Calu3 (cell line): ENCODE results near the gene CFAP90. TPM values are rescaled to one million over a fixed set of nuclear protein-coding genes. Genes with fewer than 3 reads are reported as not detected.

Source experiments
- BruUV-seq: library from RNA; stranded (reverse); fragments of 400-500 nt; replicated peaks from 2 replicates; lab custom pipeline; 2021; lab: Mats Ljungman, UMichigan
- CTCF ChIA-PET: fragments of 300-600 bp; sonication (Branson Sonifier 250); formaldehyde crosslinking; loops from one replicate; lab custom pipeline; 2022; ENCODE audit warnings: antibody characterized with exemption; lab: Charles Lee
- DNase-seq: peaks from one replicate; pipeline ENCODE4 v3.0.0; 2022
- H3K27ac Mint-ChIP-seq: one replicate; pipeline ENCODE4 v1.8.0; 2022; ENCODE audit warnings: mixed read lengths; ENCODE audit not compliant: unreplicated experiment
- H3K27me3 Mint-ChIP-seq: one replicate; pipeline ENCODE4 v1.8.0; 2022; ENCODE audit warnings: mixed read lengths; ENCODE audit not compliant: unreplicated experiment
- H3K36me3 Mint-ChIP-seq: one replicate; pipeline ENCODE4 v1.8.0; 2022; ENCODE audit warnings: mild to moderate bottlenecking, moderate library complexity, mixed read lengths; ENCODE audit not compliant: insufficient read depth, unreplicated experiment
- H3K4me1 Mint-ChIP-seq: one replicate; pipeline ENCODE4 v1.8.0; 2022; ENCODE audit warnings: mild to moderate bottlenecking, low read depth, mixed read lengths; ENCODE audit not compliant: unreplicated experiment
- H3K4me3 Mint-ChIP-seq: one replicate; pipeline ENCODE4 v1.8.0; 2022; ENCODE audit warnings: mild to moderate bottlenecking, low read depth, moderate library complexity, mixed read lengths; ENCODE audit not compliant: unreplicated experiment
- H3K9me3 Mint-ChIP-seq: one replicate; pipeline ENCODE4 v1.8.0; 2022; ENCODE audit warnings: low read depth, mixed read lengths; ENCODE audit not compliant: unreplicated experiment
- intact Hi-C: fragments of 100-400 bp; cut with micrococcal nuclease; formaldehyde crosslinking; loops from one replicate; pipeline ENCODE4 v1.10.0; 2022; ENCODE audit not compliant: unreplicated experiment
- total RNA-seq: library from RNA; stranded (reverse); gene quantifications from 2 replicates; pipeline ENCODE4 v1.2.3, GENCODE V29; 2022
- TF ChIP-seq, protein P1 (sequence below): fragments of 200-600 bp; IDR thresholded peaks from one replicate; pipeline ENCODE4 v1.8.0; 2022; ENCODE audit warnings: antibody characterized with exemption; ENCODE audit not compliant: unreplicated experiment

The CFAP90 gene
- total RNA-seq, 1 experiment from 2014 or later, result not detected

DNA sequence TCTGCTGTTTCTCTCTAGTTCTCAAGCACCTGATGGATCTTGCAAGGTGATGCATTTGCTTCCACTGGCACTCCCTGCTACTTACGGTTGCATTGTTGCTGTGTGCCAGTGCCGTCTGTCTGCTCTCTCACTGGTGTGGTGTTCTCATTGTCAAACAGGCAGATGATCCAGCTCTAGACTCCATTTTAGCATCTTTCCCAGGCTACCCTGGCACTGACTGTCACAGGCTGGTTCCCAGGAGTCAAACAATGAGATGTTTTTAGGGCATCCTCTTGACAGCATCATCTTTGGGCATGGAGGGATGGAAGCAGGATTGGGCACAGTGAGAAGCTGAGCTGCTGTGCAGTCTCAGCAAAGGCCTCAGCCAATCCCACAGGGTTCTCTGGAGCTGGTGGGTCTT, 30.9 kb upstream of the CFAP90 start:
- H3K27ac Mint-ChIP-seq, result no peak overlapping the region
- no peaks in the 10 kb centered on the region for H3K9me3 Mint-ChIP-seq
- no peak overlapping the region for H3K4me3 Mint-ChIP-seq
- DNase-seq, result no peak
- TF ChIP-seq, protein P1, sequence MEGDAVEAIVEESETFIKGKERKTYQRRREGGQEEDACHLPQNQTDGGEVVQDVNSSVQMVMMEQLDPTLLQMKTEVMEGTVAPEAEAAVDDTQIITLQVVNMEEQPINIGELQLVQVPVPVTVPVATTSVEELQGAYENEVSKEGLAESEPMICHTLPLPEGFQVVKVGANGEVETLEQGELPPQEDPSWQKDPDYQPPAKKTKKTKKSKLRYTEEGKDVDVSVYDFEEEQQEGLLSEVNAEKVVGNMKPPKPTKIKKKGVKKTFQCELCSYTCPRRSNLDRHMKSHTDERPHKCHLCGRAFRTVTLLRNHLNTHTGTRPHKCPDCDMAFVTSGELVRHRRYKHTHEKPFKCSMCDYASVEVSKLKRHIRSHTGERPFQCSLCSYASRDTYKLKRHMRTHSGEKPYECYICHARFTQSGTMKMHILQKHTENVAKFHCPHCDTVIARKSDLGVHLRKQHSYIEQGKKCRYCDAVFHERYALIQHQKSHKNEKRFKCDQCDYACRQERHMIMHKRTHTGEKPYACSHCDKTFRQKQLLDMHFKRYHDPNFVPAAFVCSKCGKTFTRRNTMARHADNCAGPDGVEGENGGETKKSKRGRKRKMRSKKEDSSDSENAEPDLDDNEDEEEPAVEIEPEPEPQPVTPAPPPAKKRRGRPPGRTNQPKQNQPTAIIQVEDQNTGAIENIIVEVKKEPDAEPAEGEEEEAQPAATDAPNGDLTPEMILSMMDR, result no peak
- peaks cover 34% of the 10 kb centered on the region for H3K36me3 Mint-ChIP-seq
- no peaks in the 10 kb centered on the region for H3K27me3 Mint-ChIP-seq
- CTCF ChIA-PET, result no interaction called here
- peaks cover 27% of the 10 kb centered on the region for H3K4me1 Mint-ChIP-seq
- BruUV-seq, result no TSS peak
- intact Hi-C loops, result no loop called here

DNA sequence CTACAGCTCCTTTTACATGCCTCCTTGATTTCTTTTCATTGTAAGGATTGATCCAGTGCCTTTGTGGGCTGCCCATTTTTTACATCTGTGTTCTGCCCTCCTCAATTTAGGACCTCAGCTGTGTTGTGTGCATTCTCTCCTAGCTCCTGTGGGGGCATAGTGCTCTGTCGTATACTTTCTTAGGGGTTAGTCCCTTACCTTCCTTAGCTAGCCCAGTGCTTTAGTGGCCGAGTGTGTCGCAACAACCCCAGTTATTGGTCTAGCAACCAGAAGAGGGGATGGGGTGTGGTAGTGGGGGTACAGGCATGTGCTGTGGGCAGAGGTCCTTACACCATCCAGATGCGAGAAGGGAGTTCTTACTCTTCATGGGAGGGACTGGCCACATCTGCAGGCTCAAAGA, 30.2 kb upstream of the CFAP90 start:
- Mint-ChIP-seq H3K36me3 (peaks cover 36% of the 10 kb centered on the region), H3K4me3 (no peak overlapping the region), H3K9me3 (no peaks in the 10 kb centered on the region), H3K4me1 (peaks cover 34% of the 10 kb centered on the region), H3K27ac (no peak overlapping the region), H3K27me3 (no peaks in the 10 kb centered on the region)
- intact Hi-C loops, result no loop called here
- DNase-seq, result no peak
- TF ChIP-seq, protein P1, result no peak
- no TSS peak for BruUV-seq
- CTCF ChIA-PET, result no interaction called here

DNA sequence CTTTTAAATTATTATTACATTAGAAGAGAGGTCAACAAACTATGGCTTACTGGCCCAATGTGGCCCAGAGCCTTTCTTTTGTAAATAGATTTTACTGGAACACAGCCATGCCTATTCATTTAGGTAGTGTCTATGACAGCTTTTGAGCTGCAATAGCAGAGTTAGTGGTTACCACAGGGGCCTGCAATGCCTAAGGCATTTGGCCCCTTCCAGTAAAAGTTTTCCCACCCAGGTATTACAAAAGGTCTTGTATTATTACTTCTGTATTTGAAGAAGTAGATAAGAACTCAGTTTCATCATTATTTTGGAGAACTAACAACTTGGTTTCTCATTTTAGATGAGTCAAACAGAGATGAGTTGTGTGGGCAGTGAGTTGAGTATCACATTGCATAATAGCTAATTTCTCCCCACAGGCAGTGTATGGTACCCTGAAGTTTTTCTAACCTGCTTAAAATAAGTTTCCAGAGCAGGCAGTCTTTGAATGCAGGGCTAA, 27.5 kb upstream of the CFAP90 start:
- no peaks in the 10 kb centered on the region for H3K9me3 Mint-ChIP-seq
- no TSS peak for BruUV-seq
- peaks cover 31% of the 10 kb centered on the region for H3K36me3 Mint-ChIP-seq
- DNase-seq, result no peak
- intact Hi-C loops, result no loop called here
- H3K4me3 Mint-ChIP-seq, result no peak overlapping the region
- no peak overlapping the region for H3K27ac Mint-ChIP-seq
- no peaks in the 10 kb centered on the region for H3K27me3 Mint-ChIP-seq
- TF ChIP-seq, protein P1, result no peak
- peaks cover 37% of the 10 kb centered on the region for H3K4me1 Mint-ChIP-seq
- CTCF ChIA-PET, result interaction anchor here (0.5 to 0.7 kb wide), 2 partner anchors 18 to 23 kb away, joined by 3 read pairs; no protein-coding TSS in a partner anchor

DNA sequence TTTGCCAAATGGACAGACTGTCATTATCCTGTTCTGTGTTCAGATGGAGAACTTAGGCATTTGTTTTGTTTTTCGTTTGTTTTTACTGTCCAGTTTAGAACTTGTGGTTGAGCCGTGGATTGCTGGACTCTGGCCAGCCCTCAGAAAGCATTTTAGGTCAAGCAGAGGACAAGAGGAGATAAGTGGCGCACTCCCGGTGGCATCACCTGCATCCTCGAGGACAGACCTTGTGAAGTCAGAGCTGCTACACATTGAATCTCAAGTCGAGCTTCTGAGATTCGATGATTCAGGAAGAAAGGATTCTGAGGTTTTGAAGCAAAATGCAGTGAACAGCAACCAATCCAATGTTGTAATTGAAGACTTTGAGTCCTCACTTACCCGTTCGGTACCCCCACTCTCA, 26.9 kb upstream of the CFAP90 start:
- TF ChIP-seq, protein P1, result no peak
- BruUV-seq, result no TSS peak
- Mint-ChIP-seq H3K27me3 (no peaks in the 10 kb centered on the region), H3K9me3 (no peaks in the 10 kb centered on the region), H3K27ac (no peak overlapping the region), H3K36me3 (peaks cover 31% of the 10 kb centered on the region), H3K4me1 (peaks cover 43% of the 10 kb centered on the region), H3K4me3 (no peak overlapping the region)
- CTCF ChIA-PET, result no interaction called here
- DNase-seq, result no peak
- intact Hi-C loops, result no loop called here
